Naive thymus-derived CD4-positive, alpha-beta T cell (primary cell): ENCODE data around the gene B9D2. TPM values are rescaled to one million over a fixed set of nuclear protein-coding genes. Genes with fewer than 3 reads are reported as not detected.
"Not testable (repeated sequence)": the region's sequence is repeated elsewhere in the genome, so short reads cannot be mapped to it uniquely, and the experiment has no call there.

Experiments
- ATAC-seq: fragments of 150-1000 bp; cut with Tn5 transposase; 2 replicates; pipeline ENCODE4 v1.10.0; 2021; ENCODE audit warnings: mild to moderate bottlenecking, moderate library complexity
- CTCF ChIA-PET: fragments of 350-600 bp; sonication (Branson Sonifier 250); formaldehyde crosslinking; loops from one replicate; lab custom pipeline; 2021; ENCODE audit warnings: antibody characterized with exemption; lab: Charles Lee
- POLR2A ChIA-PET: fragments of 350-600 bp; sonication (Branson Sonifier 250); formaldehyde crosslinking; loops from one replicate; lab custom pipeline; 2021; ENCODE audit warnings: antibody characterized with exemption, inconsistent platforms; lab: Charles Lee
- DNase-seq, 9 donors: peaks; one replicate each; pipeline versions ENCODE4 v3.0.0 to v3.0.0-alpha.2; 2020 to 2022; ENCODE audit warnings: mixed read lengths in 1 of 9
- H3K27ac ChIP-seq: one replicate; pipeline ENCODE4 v1.7.0; 2013; ENCODE audit warnings: mild to moderate bottlenecking, low read depth, low read length, moderate library complexity
- H3K27me3 ChIP-seq, 2 donors: one replicate each; pipeline ENCODE4 v1.7.0; 2013; ENCODE audit warnings: low read length in 2 of 2, mild to moderate bottlenecking in 2 of 2, moderate library complexity in 2 of 2; ENCODE audit not compliant: control insufficient read depth in 2 of 2, insufficient read depth in 2 of 2
- H3K36me3 ChIP-seq, 3 experiments: 1 replicate in 2 of 3; 2 replicates in 1 of 3; pipeline ENCODE4 v1.7.0; 2013; ENCODE audit warnings: low read length in 3 of 3, mild to moderate bottlenecking in 3 of 3, moderate library complexity in 1 of 3; ENCODE audit not compliant: insufficient read depth in 3 of 3, control insufficient read depth in 2 of 3
- H3K4me1 ChIP-seq, 2 donors: one replicate each; pipeline ENCODE4 v1.7.0; 2013; ENCODE audit warnings: low read length in 2 of 2, mild to moderate bottlenecking in 2 of 2, moderate library complexity in 1 of 2; ENCODE audit not compliant: control insufficient read depth in 2 of 2, insufficient read depth in 2 of 2
- H3K4me3 ChIP-seq: 2 replicates; pipeline ENCODE4 v1.7.0; 2013; ENCODE audit warnings: mild to moderate bottlenecking, low read length
- H3K9me3 ChIP-seq, 3 experiments: 1 replicate in 2 of 3; 2 replicates in 1 of 3; pipeline ENCODE4 v1.7.0; 2013; ENCODE audit warnings: low read length in 3 of 3; ENCODE audit not compliant: control insufficient read depth in 2 of 3
- H3K27ac Mint-ChIP-seq, 9 donors: one replicate each; pipeline ENCODE4 v1.8.0; 2020 to 2022; ENCODE audit warnings: mixed read lengths in 9 of 9, mild to moderate bottlenecking in 8 of 9, moderate library complexity in 5 of 9, inconsistent platforms in 2 of 9
- H3K27me3 Mint-ChIP-seq, 5 donors: one replicate each; pipeline ENCODE4 v1.8.0; 2021 to 2022; ENCODE audit warnings: mixed read lengths in 5 of 5, mild to moderate bottlenecking in 1 of 5
- H3K36me3 Mint-ChIP-seq, 5 donors: one replicate each; pipeline ENCODE4 v1.8.0; 2020 to 2022; ENCODE audit warnings: mixed read lengths in 5 of 5, mild to moderate bottlenecking in 3 of 5, inconsistent platforms in 1 of 5
- H3K4me1 Mint-ChIP-seq, 7 donors: one replicate each; pipeline ENCODE4 v1.8.0; 2020 to 2022; ENCODE audit warnings: mixed read lengths in 7 of 7, mild to moderate bottlenecking in 3 of 7, inconsistent platforms in 1 of 7
- H3K4me3 Mint-ChIP-seq, 10 donors: one replicate each; pipeline ENCODE4 v1.8.0; 2020 to 2022; ENCODE audit warnings: mild to moderate bottlenecking in 10 of 10, mixed read lengths in 10 of 10, moderate library complexity in 6 of 10, inconsistent platforms in 2 of 10
- H3K9me3 Mint-ChIP-seq, 11 donors: one replicate each; pipeline ENCODE4 v1.8.0; 2020 to 2022; ENCODE audit warnings: mixed read lengths in 11 of 11, mild to moderate bottlenecking in 4 of 11, inconsistent platforms in 1 of 11, moderate library complexity in 1 of 11
- intact Hi-C, 2 donors: fragments of 100-400 bp; cut with micrococcal nuclease; formaldehyde crosslinking; loops; one replicate each; pipeline ENCODE4 v1.15.1; 2023
- polyA plus RNA-seq, 2 donors: library from polyadenylated mRNA; unstranded; fragments of 300-500 nt; fragmentation: Illumina TruSeq; gene quantifications; one replicate each; pipeline ENCODE4 v1.2.3, GENCODE V29; 2021
- total RNA-seq, 6 experiments: library from RNA in 5 of 6; stranded (reverse) in 5 of 6; gene quantifications; 1 replicate in 5 of 6; 2 replicates in 1 of 6; pipeline ENCODE4 v1.2.3 and lab custom pipeline; 2021 to 2026

Gene B9D2
- total and polyA plus RNA-seq, 7 experiments from 2014 or later: 11.6 to 38.9 (median 18.0) TPM

GRCh38 chr19:41371541-41371940 lies 7.6 kb upstream of the B9D2 start:
- DNase-seq: no peak
- Histone ChIP-seq H3K36me3 (no peaks in the 10 kb centered on the region), H3K4me1 (no peaks in the 10 kb centered on the region), H3K4me3 (no peak overlapping the region), H3K9me3 (no peaks in the 10 kb centered on the region), H3K27me3 (no peaks in the 10 kb centered on the region), H3K27ac (no peak overlapping the region)
- POLR2A ChIA-PET: interaction anchor here (0.7 kb wide), 1 partner anchor 78 kb away, joined by 3 read pairs; no protein-coding TSS in a partner anchor
- H3K4me1 Mint-ChIP-seq: peaks cover 1 to 20% (median 7%) of the 10 kb centered on the region in 7 donors
- H3K27me3 Mint-ChIP-seq: no peaks in the 10 kb centered on the region
- intact Hi-C loops: no loop called here
- no peak overlapping the region for H3K4me3 Mint-ChIP-seq
- H3K9me3 Mint-ChIP-seq: no peaks in the 10 kb centered on the region
- ATAC-seq: no peak
- H3K27ac Mint-ChIP-seq: peak overlapping the region in 1 of 9 donors; percentile 20
- CTCF ChIA-PET: no interaction called here
- no peaks in the 10 kb centered on the region for H3K36me3 Mint-ChIP-seq

- H3K36me3 ChIP-seq, H3K4me1 ChIP-seq, H3K4me3 ChIP-seq, H3K9me3 ChIP-seq, CTCF ChIA-PET, H3K27me3 ChIP-seq, H3K9me3 Mint-ChIP-seq, H3K27me3 Mint-ChIP-seq, intact Hi-C loops, H3K27ac ChIP-seq, ATAC-seq, DNase-seq, H3K4me3 Mint-ChIP-seq, H3K36me3 Mint-ChIP-seq: not testable (repeated sequence)
- Mint-ChIP-seq H3K27ac (peak overlapping the region in 1 of 9 donors; percentile 20), H3K4me1 (peaks cover 4 to 21% (median 8%) of the 10 kb centered on the region in 7 donors)
- POLR2A ChIA-PET: interaction anchor here (0.7 kb wide), 2 partner anchors 78 to 551 kb away, joined by 3 to 5 read pairs; no protein-coding TSS in a partner anchor
Measured at GRCh38 chr19:41371119-41371518, 7.2 kb upstream of the B9D2 start.

GRCh38 chr19:41369769-41370168 lies 5.8 kb upstream of the B9D2 start:
- DNase-seq: no peak
- no peak for ATAC-seq
- intact Hi-C loops: no loop called here
- no peaks in the 10 kb centered on the region for H3K27me3 ChIP-seq
- Mint-ChIP-seq H3K27ac (no peak overlapping the region), H3K27me3 (no peaks in the 10 kb centered on the region), H3K4me1 (peaks cover 5 to 19% (median 9%) of the 10 kb centered on the region in 7 donors), H3K36me3 (peaks cover 0 to 3% (median 0%) of the 10 kb centered on the region in 5 donors), H3K9me3 (no peaks in the 10 kb centered on the region), H3K4me3 (no peak overlapping the region)
- no peaks in the 10 kb centered on the region for H3K36me3 ChIP-seq
- peaks cover under 1 to 3% of the 10 kb centered on the region in 2 donors for H3K4me1 ChIP-seq
- H3K27ac ChIP-seq: no peak overlapping the region
- H3K4me3 ChIP-seq: no peak overlapping the region
- H3K9me3 ChIP-seq: no peaks in the 10 kb centered on the region
- CTCF ChIA-PET: interaction anchor here (0.6 kb wide), 1 partner anchor 1978 kb away, joined by 3 read pairs; no protein-coding TSS in a partner anchor
- POLR2A ChIA-PET: no interaction called here

- no peak overlapping the region for H3K27ac Mint-ChIP-seq
- Histone ChIP-seq H3K36me3 (no peaks in the 10 kb centered on the region), H3K27ac (no peak overlapping the region), H3K4me3 (no peak overlapping the region), H3K9me3 (no peaks in the 10 kb centered on the region), H3K27me3 (no peaks in the 10 kb centered on the region), H3K4me1 (peaks cover 14 to 16% of the 10 kb centered on the region in 2 donors)
- peaks cover 7 to 30% (median 25%) of the 10 kb centered on the region in 7 donors for H3K4me1 Mint-ChIP-seq
- ATAC-seq: no peak
- no peaks in the 10 kb centered on the region for H3K9me3 Mint-ChIP-seq
- CTCF ChIA-PET: no interaction called here
- POLR2A ChIA-PET: interaction anchor here (1.4 kb wide), 1 partner anchor 19 kb away, joined by 3 read pairs; no protein-coding TSS in a partner anchor
- intact Hi-C loops: no loop called here
- no peaks in the 10 kb centered on the region for H3K27me3 Mint-ChIP-seq
- H3K36me3 Mint-ChIP-seq: peaks cover 0 to 6% (median 3%) of the 10 kb centered on the region in 5 donors
- no peak overlapping the region for H3K4me3 Mint-ChIP-seq
- no peak for DNase-seq
Measured at GRCh38 chr19:41367848-41368301, 3.9 kb upstream of the B9D2 start.

GRCh38 chr19:41366089-41366488 lies 2.1 kb upstream of the B9D2 start:
- CTCF ChIA-PET: interaction anchor here (0.6 to 4.2 kb wide), 5 partner anchors 11 to 932 kb away, joined by 3 to 39 read pairs (median 4); partner anchors contain the start of gene TGFB1
- Mint-ChIP-seq H3K27me3 (no peaks in the 10 kb centered on the region), H3K4me3 (peak overlapping the region in 7 of 10 donors; percentile 12 to 59 (median 48)), H3K27ac (peak overlapping the region in 4 of 9 donors; percentile 16 to 73 (median 45)), H3K36me3 (peaks cover 0 to 6% (median 3%) of the 10 kb centered on the region in 5 donors), H3K9me3 (no peaks in the 10 kb centered on the region), H3K4me1 (peaks cover 14 to 33% (median 29%) of the 10 kb centered on the region in 7 donors)
- Histone ChIP-seq H3K9me3 (no peaks in the 10 kb centered on the region), H3K36me3 (no peaks in the 10 kb centered on the region), H3K27ac (no peak overlapping the region), H3K4me1 (peaks cover 15 to 18% of the 10 kb centered on the region in 2 donors), H3K27me3 (no peaks in the 10 kb centered on the region), H3K4me3 (no peak overlapping the region)
- intact Hi-C loops: no loop called here
- ATAC-seq: no peak
- no peak for DNase-seq
- POLR2A ChIA-PET: interaction anchor here (0.5 to 5.2 kb wide), 6 partner anchors 13 to 183 kb away, joined by 4 to 127 read pairs (median 14); partner anchors contain the start of genes BCKDHA, EXOSC5, HNRNPUL1 and TGFB1

- Mint-ChIP-seq H3K4me1 (peaks cover 14 to 42% (median 35%) of the 10 kb centered on the region in 7 donors), H3K36me3 (peaks cover 0 to 8% (median 3%) of the 10 kb centered on the region in 5 donors), H3K4me3 (peak overlapping the region; percentile 82 to 100 (median 98)), H3K9me3 (no peaks in the 10 kb centered on the region), H3K27ac (peak overlapping the region; percentile 96 to 100 (median 99)), H3K27me3 (no peaks in the 10 kb centered on the region)
- intact Hi-C loops: loop anchor here (1.0 to 5.0 kb wide), 7 partner anchors 12 to 1017 kb away; partner anchors contain the start of genes BCKDHA (in 2 of the 2), EXOSC5 (in 2 of the 2), C19orf47 (in 1 of the 2) and DMAC2 (in 1 of the 2)
- Histone ChIP-seq H3K36me3 (no peaks in the 10 kb centered on the region), H3K27me3 (no peaks in the 10 kb centered on the region), H3K9me3 (no peaks in the 10 kb centered on the region), H3K4me3 (peak overlapping the region; percentile 98), H3K27ac (peak overlapping the region; percentile 99), H3K4me1 (peaks cover 15 to 21% of the 10 kb centered on the region in 2 donors)
- CTCF ChIA-PET: interaction anchor here (0.7 to 4.2 kb wide), 8 partner anchors 10 to 233 kb away, joined by 3 to 39 read pairs (median 4); partner anchors contain the start of gene TGFB1
- POLR2A ChIA-PET: interaction anchor here (0.6 to 5.2 kb wide), 18 partner anchors 8 to 1174 kb away, joined by 3 to 127 read pairs (median 5); partner anchors contain the start of genes ACTMAP, BCKDHA, CEACAM21 and DMAC2
- ATAC-seq (no peak), DNase-seq (no peak)
Measured at GRCh38 chr19:41364524-41365391, 809 bp upstream of the B9D2 start.
